HEK293 (cell line): ENCODE measurements around the gene DDC.

Experiments used
- ELK4 ChIP-seq: IDR thresholded peaks from 2 replicates; pipeline ENCODE4 v1.6.1; 2011; ENCODE audit warnings: mild to moderate bottlenecking, low read depth, low read length, borderline replicate concordance
- GLI2 ChIP-seq: fragments of 450-650 bp; formaldehyde crosslinking; IDR thresholded peaks from 2 replicates; pipeline ENCODE4; 2017; ENCODE audit warnings: missing biosample characterization, missing genetic modification characterization, low read depth, borderline replicate concordance
- KLF9 ChIP-seq: fragments of 450-650 bp; formaldehyde crosslinking; IDR thresholded peaks from 2 replicates; pipeline ENCODE4 v1.5.1; 2016; ENCODE audit warnings: missing biosample characterization, missing genetic modification characterization, low read depth
- MEIS1 ChIP-seq: sonication (generic); formaldehyde crosslinking; IDR thresholded peaks from 2 replicates; pipeline ENCODE4 v1.8.1; 2022; ENCODE audit warnings: missing genetic modification reagents, mild to moderate bottlenecking, borderline replicate concordance
- MYNN ChIP-seq: fragments of 450-650 bp; formaldehyde crosslinking; IDR thresholded peaks from 2 replicates; pipeline ENCODE4 v1.5.1; 2016; ENCODE audit warnings: missing biosample characterization, missing genetic modification characterization, borderline replicate concordance
- PRDM10 ChIP-seq: fragments of 450-650 bp; formaldehyde crosslinking; IDR thresholded peaks from 2 replicates; pipeline ENCODE4 v1.5.1; 2016; ENCODE audit warnings: missing biosample characterization, missing genetic modification characterization
- YY1 ChIP-seq: fragments of 450-650 bp; formaldehyde crosslinking; IDR thresholded peaks from 2 replicates; pipeline ENCODE4 v1.5.1; 2018; ENCODE audit warnings: missing biosample characterization, missing genetic modification characterization
- ZBTB8A ChIP-seq: fragments of 450-650 bp; formaldehyde crosslinking; IDR thresholded peaks from 2 replicates; pipeline ENCODE4 v1.5.1; 2016; ENCODE audit warnings: missing biosample characterization, missing genetic modification characterization
- ZNF341 ChIP-seq: fragments of 450-650 bp; formaldehyde crosslinking; IDR thresholded peaks from 2 replicates; pipeline ENCODE4; 2016; ENCODE audit warnings: low read depth, missing biosample characterization, missing genetic modification characterization
- ZNF558 ChIP-seq: fragments of 450-650 bp; formaldehyde crosslinking; IDR thresholded peaks from 2 replicates; pipeline ENCODE4 v1.5.1; 2016; ENCODE audit warnings: missing biosample characterization, missing genetic modification characterization
- ZNF660 ChIP-seq: fragments of 450-650 bp; IDR thresholded peaks from 2 replicates; pipeline ENCODE4 v1.5.1; 2018; ENCODE audit warnings: missing biosample characterization, mild to moderate bottlenecking, missing genetic modification characterization
- ZSCAN4 ChIP-seq: fragments of 450-650 bp; formaldehyde crosslinking; IDR thresholded peaks from 2 replicates; pipeline ENCODE4 v1.5.1; 2017; ENCODE audit warnings: missing biosample characterization, missing genetic modification characterization
- TF ChIP-seq, protein P1 (sequence below): fragments of 450-650 bp; formaldehyde crosslinking; IDR thresholded peaks from 2 replicates; pipeline ENCODE4 v1.5.1; 2016; ENCODE audit warnings: missing biosample characterization, missing genetic modification characterization

DNA sequence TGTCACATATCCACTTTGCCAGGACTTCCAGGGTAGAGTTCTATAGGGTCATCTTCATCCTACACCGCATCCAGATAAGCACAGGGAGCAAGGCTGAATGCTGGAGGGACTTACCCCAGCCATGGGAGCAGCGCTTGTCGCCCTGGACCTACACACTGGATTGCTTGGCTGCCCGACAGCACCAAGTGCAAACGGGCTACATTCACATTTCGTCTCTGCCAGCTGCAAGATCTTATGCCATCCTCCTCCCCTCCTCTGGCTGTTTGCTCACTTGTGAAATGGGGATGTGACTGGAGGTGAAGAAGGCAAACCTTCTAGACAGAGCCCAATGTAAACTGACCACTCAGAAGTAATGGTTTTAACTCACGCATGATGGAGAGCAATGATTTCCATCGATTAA lies 1.0 kb downstream of the DDC start:
- TF ChIP-seq, protein P1, sequence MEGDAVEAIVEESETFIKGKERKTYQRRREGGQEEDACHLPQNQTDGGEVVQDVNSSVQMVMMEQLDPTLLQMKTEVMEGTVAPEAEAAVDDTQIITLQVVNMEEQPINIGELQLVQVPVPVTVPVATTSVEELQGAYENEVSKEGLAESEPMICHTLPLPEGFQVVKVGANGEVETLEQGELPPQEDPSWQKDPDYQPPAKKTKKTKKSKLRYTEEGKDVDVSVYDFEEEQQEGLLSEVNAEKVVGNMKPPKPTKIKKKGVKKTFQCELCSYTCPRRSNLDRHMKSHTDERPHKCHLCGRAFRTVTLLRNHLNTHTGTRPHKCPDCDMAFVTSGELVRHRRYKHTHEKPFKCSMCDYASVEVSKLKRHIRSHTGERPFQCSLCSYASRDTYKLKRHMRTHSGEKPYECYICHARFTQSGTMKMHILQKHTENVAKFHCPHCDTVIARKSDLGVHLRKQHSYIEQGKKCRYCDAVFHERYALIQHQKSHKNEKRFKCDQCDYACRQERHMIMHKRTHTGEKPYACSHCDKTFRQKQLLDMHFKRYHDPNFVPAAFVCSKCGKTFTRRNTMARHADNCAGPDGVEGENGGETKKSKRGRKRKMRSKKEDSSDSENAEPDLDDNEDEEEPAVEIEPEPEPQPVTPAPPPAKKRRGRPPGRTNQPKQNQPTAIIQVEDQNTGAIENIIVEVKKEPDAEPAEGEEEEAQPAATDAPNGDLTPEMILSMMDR (tag by site-specific recombination) = no peak
- TF ChIP-seq KLF9 (tag by site-specific recombination) = no peak
- TF ChIP-seq ZNF660 (tag by site-specific recombination) = no peak
- no peak for TF ChIP-seq ZNF341 (tag by site-specific recombination)
- no peak for TF ChIP-seq PRDM10 (tag by site-specific recombination)
- TF ChIP-seq GLI2 (tag by site-specific recombination) = no peak
- TF ChIP-seq MEIS1 (CRISPR knock-in tag) = no peak
- no peak for TF ChIP-seq YY1
- no peak for TF ChIP-seq MYNN (tag by site-specific recombination)
- no peak for TF ChIP-seq ZNF558 (tag by site-specific recombination)
- no peak for TF ChIP-seq ZBTB8A (tag by site-specific recombination)
- TF ChIP-seq ZSCAN4 (tag by site-specific recombination) = no peak
- TF ChIP-seq ELK4 = no peak
